H1 (cell line): ENCODE measurements around the gene SLC24A3. TPM values are rescaled to one million over a fixed set of nuclear protein-coding genes. Genes with fewer than 3 reads are reported as not detected.

Experiments used
- CTCF ChIA-PET: fragments of 300-600 bp; sonication (Branson Sonifier 250); formaldehyde crosslinking; loops from one replicate; lab custom pipeline; 2021; ENCODE audit not compliant: partially characterized antibody; lab: Charles Lee
- POLR2A ChIA-PET: fragments of 300-600 bp; sonication (Branson Sonifier 250); formaldehyde crosslinking; loops from one replicate; lab custom pipeline; 2021; ENCODE audit warnings: inconsistent platforms; ENCODE audit not compliant: partially characterized antibody; lab: Charles Lee
- DNase-seq, 2 experiments: peaks; one replicate each; pipeline versions ENCODE4 v3.0.0 to v3.0.0-alpha.2; 2010 to 2022; ENCODE audit warnings: low spot score in 2 of 2, low read depth in 1 of 2, mixed read lengths in 1 of 2
- FAIRE-seq: peaks from 2 replicates; lab custom pipeline; 2011; peaks lifted over from hg19 to GRCh38; lab: Jason Lieb, UNC
- H2AFZ ChIP-seq: 2 replicates; pipeline ENCODE4 v1.8.1; 2012; ENCODE audit warnings: low read length, inconsistent platforms
- H2AK5ac ChIP-seq: 2 replicates; pipeline ENCODE4 v1.6.1; 2013; ENCODE audit warnings: low read depth, low read length
- H2BK120ac ChIP-seq: replicated peaks from 2 replicates; pipeline ENCODE3; 2013; ENCODE audit warnings: low read depth, low read length, inconsistent platforms
- H2BK12ac ChIP-seq: 2 replicates; pipeline ENCODE4 v1.6.1; 2013; ENCODE audit warnings: low read depth, low read length
- H2BK15ac ChIP-seq: 2 replicates; pipeline ENCODE4 v1.6.1; 2013; ENCODE audit warnings: low read length
- H2BK20ac ChIP-seq: 2 replicates; pipeline ENCODE4 v1.6.1; 2013; ENCODE audit warnings: low read length
- H2BK5ac ChIP-seq: 2 replicates; pipeline ENCODE4 v1.6.1; 2013; ENCODE audit warnings: low read depth, low read length
- H3K14ac ChIP-seq: 2 replicates; pipeline ENCODE4 v1.6.1; 2013; ENCODE audit warnings: inconsistent platforms; ENCODE audit not compliant: insufficient read length
- H3K18ac ChIP-seq: 2 replicates; pipeline ENCODE4 v1.6.1; 2013; ENCODE audit warnings: low read length; ENCODE audit errors: extremely low read depth
- H3K23ac ChIP-seq: 2 replicates; pipeline ENCODE4 v1.6.1; 2013; ENCODE audit warnings: inconsistent platforms; ENCODE audit not compliant: insufficient read length
- H3K23me2 ChIP-seq: 2 replicates; pipeline ENCODE4 v1.6.1; 2013; ENCODE audit warnings: low read depth, low read length
- H3K27ac ChIP-seq: 2 replicates; pipeline ENCODE4 v1.6.1; 2011; ENCODE audit warnings: low read depth, low read length, inconsistent platforms
- H3K27me3 ChIP-seq, 4 experiments: replicated peaks in 1 of 4; 1 replicate in 1 of 4; 2 replicates in 3 of 4; pipeline versions ENCODE4 v1.6.1 to v1.8.1; 2011 to 2013; ENCODE audit warnings: low read length in 3 of 4, mild to moderate bottlenecking in 3 of 4, inconsistent platforms in 2 of 4, mixed read lengths in 2 of 4, moderate library complexity in 1 of 4; ENCODE audit not compliant: control insufficient read depth in 3 of 4, insufficient read depth in 3 of 4; ENCODE audit errors: extremely low read depth in 1 of 4
- H3K36me3 ChIP-seq, 4 experiments: 2 replicates each; pipeline versions ENCODE4 v1.6.1 to v1.8.1; 2011 to 2013; ENCODE audit warnings: mild to moderate bottlenecking in 4 of 4, low read length in 3 of 4, moderate library complexity in 2 of 4, control low read depth in 1 of 4, inconsistent platforms in 1 of 4; ENCODE audit not compliant: insufficient read depth in 4 of 4, control insufficient read depth in 2 of 4
- H3K4ac ChIP-seq: replicated peaks from 2 replicates; pipeline ENCODE3; 2013; ENCODE audit warnings: low read length, low read depth, mixed read lengths, inconsistent platforms; ENCODE audit not compliant: insufficient read length
- H3K4me1 ChIP-seq, 4 experiments: replicated peaks in 1 of 4; 1 replicate in 1 of 4; 2 replicates in 3 of 4; pipeline versions ENCODE4 v1.6.1 to v1.8.1; 2011 to 2013; ENCODE audit warnings: low read length in 3 of 4, inconsistent platforms in 2 of 4, mixed read lengths in 1 of 4; ENCODE audit not compliant: insufficient read depth in 4 of 4, control insufficient read depth in 3 of 4
- H3K4me2 ChIP-seq, 2 experiments: 2 replicates each; pipeline versions ENCODE4 v1.6.1 to v1.8.1; 2011 to 2013; ENCODE audit warnings: low read depth in 2 of 2, low read length in 2 of 2, control low read depth in 1 of 2, inconsistent platforms in 1 of 2, mild to moderate bottlenecking in 1 of 2; ENCODE audit not compliant: insufficient read depth in 1 of 2
- H3K4me3 ChIP-seq, 4 experiments: fragments of 200-600, 300-600 bp in 1 of 4; sonication (generic), shearing (Covaris generic), sonication (Bioruptor Twin) in 1 of 4; 2 replicates each; pipeline versions ENCODE4 v1.5.1 to v1.8.1; 2011 to 2016; ENCODE audit warnings: low read length in 4 of 4, low read depth in 3 of 4, control low read depth in 2 of 4, inconsistent platforms in 2 of 4, mild to moderate bottlenecking in 2 of 4, mixed read lengths in 1 of 4, moderate library complexity in 1 of 4; ENCODE audit not compliant: insufficient read depth in 2 of 4; ENCODE audit errors: extremely low read depth in 1 of 4
- H3K56ac ChIP-seq: replicated peaks from 2 replicates; pipeline ENCODE3; 2013; ENCODE audit warnings: low read depth, mild to moderate bottlenecking, mixed read lengths, low read length, inconsistent platforms; ENCODE audit not compliant: insufficient read length
- H3K79me1 ChIP-seq: 2 replicates; pipeline ENCODE4 v1.6.1; 2013; ENCODE audit warnings: low read depth, low read length, control low read depth
- H3K79me2 ChIP-seq, 2 experiments: 2 replicates each; pipeline versions ENCODE4 v1.6.1 to v1.8.1; 2012 to 2013; ENCODE audit warnings: low read length in 2 of 2, mild to moderate bottlenecking in 2 of 2, inconsistent platforms in 1 of 2; ENCODE audit not compliant: insufficient read depth in 2 of 2, control insufficient read depth in 1 of 2
- H3K9ac ChIP-seq, 4 experiments: replicated peaks in 1 of 4; 1 replicate in 1 of 4; 2 replicates in 3 of 4; pipeline versions ENCODE4 v1.6.1 to v1.8.1; 2011 to 2013; ENCODE audit warnings: low read depth in 3 of 4, low read length in 3 of 4, control low read depth in 2 of 4, mild to moderate bottlenecking in 2 of 4, moderate library complexity in 2 of 4, inconsistent platforms in 1 of 4; ENCODE audit errors: extremely low read depth in 1 of 4
- H3K9me3 ChIP-seq, 2 experiments: 2 replicates each; pipeline versions ENCODE4 v1.6.1 to v1.8.1; 2012 to 2013; ENCODE audit warnings: mild to moderate bottlenecking in 2 of 2, moderate library complexity in 2 of 2, control low read depth in 1 of 2, inconsistent platforms in 1 of 2, low read depth in 1 of 2, low read length in 1 of 2, mixed read lengths in 1 of 2; ENCODE audit not compliant: insufficient read depth in 2 of 2
- H4K20me1 ChIP-seq, 2 experiments: replicated peaks in 1 of 2; 2 replicates each; pipeline versions ENCODE3 to v1.8.1; 2011 to 2013; ENCODE audit warnings: inconsistent platforms in 2 of 2, low read length in 2 of 2, mild to moderate bottlenecking in 1 of 2; ENCODE audit not compliant: insufficient read depth in 2 of 2, control insufficient read depth in 1 of 2
- H4K5ac ChIP-seq: 2 replicates; pipeline ENCODE4 v1.6.1; 2013; ENCODE audit warnings: low read length, low read depth, mixed read lengths, inconsistent platforms; ENCODE audit not compliant: insufficient read length
- H4K8ac ChIP-seq: 2 replicates; pipeline ENCODE4 v1.8.0; 2013; ENCODE audit warnings: mild to moderate bottlenecking, moderate library complexity, low read length, inconsistent platforms; ENCODE audit not compliant: insufficient read depth; ENCODE audit errors: extremely low read depth
- H4K91ac ChIP-seq: replicated peaks from 2 replicates; pipeline ENCODE3; 2013; ENCODE audit warnings: low read length, mixed read lengths, inconsistent platforms; ENCODE audit not compliant: insufficient read length
- CHD2 ChIP-seq: IDR thresholded peaks from 2 replicates; pipeline ENCODE4 v1.6.1; 2012; ENCODE audit warnings: low read length, improper control_type of control experiment
- CTBP2 ChIP-seq: IDR thresholded peaks from 2 replicates; pipeline ENCODE4 v1.7.0; 2011; ENCODE audit warnings: borderline replicate concordance, mild to moderate bottlenecking, moderate library complexity, mixed read lengths, low read length; ENCODE audit not compliant: insufficient read depth, insufficient read length
- EZH2 ChIP-seq: fragments of 200-600 bp; sonication (generic); IDR thresholded peaks from 2 replicates; pipeline ENCODE4 v1.7.1; 2012; ENCODE audit warnings: low read depth, mild to moderate bottlenecking, moderate library complexity, low read length, inconsistent platforms; ENCODE audit not compliant: severe bottlenecking
- FOSL1 ChIP-seq: IDR thresholded peaks from 2 replicates; pipeline ENCODE4 v1.6.1; 2011; ENCODE audit warnings: mild to moderate bottlenecking, low read depth, low read length, moderate library complexity; ENCODE audit not compliant: insufficient read depth
- KDM1A ChIP-seq: fragments of 200-600, 300-600 bp; sonication (generic); IDR thresholded peaks from 2 replicates; pipeline ENCODE4 v1.7.1; 2016; ENCODE audit warnings: mild to moderate bottlenecking, low read length, borderline replicate concordance
- POLR2A ChIP-seq, 2 experiments: IDR thresholded peaks; 1 replicate in 1 of 2; 2 replicates in 1 of 2; pipeline ENCODE4 v1.6.1; 2011; ENCODE audit warnings: low read depth in 2 of 2, low read length in 2 of 2, mild to moderate bottlenecking in 2 of 2; ENCODE audit errors: control extremely low read depth in 1 of 2
- SIN3A ChIP-seq, 2 experiments: IDR thresholded peaks in 1 of 2; conservative IDR thresholded peaks in 1 of 2; 2 replicates each; pipeline ENCODE4 v1.6.1; 2011 to 2012; ENCODE audit warnings: low read length in 2 of 2, improper control_type of control experiment in 1 of 2, low read depth in 1 of 2, mild to moderate bottlenecking in 1 of 2
- TAF7 ChIP-seq: optimal IDR thresholded peaks from 2 replicates; pipeline ENCODE3; 2011; ENCODE audit warnings: low read depth, mild to moderate bottlenecking, inconsistent platforms, low read length, moderate library complexity, borderline replicate concordance
- WGBS, 2 experiments: shearing (Covaris generic) in 1 of 2; methylation state at CpG; one replicate each; pipeline versions ENCODE4 v1.1.6 to v1.1.7; 2013 to 2015; ENCODE audit warnings: low lambda C conversion rate in 2 of 2, mixed read lengths in 2 of 2, inconsistent platforms in 1 of 2, low coverage in 1 of 2, missing lambda C conversion rate in 1 of 2; ENCODE audit not compliant: insufficient replicate concordance in 2 of 2, insufficient coverage in 1 of 2, insufficient read length in 1 of 2; ENCODE audit errors: extremely low coverage in 1 of 2, missing lambda C conversion rate in 1 of 2; 5-methylcytosine and 5-hydroxymethylcytosine counted together
- polyA plus RNA-seq, 7 experiments: library from polyadenylated mRNA; depleted of rRNA in 3 of 7; stranded (reverse) in 5 of 7; unstranded in 2 of 7; fragments of >200 nt in 5 of 7; fragments of 200-250 nt in 2 of 7; gene quantifications; 1 replicate in 5 of 7; 2 replicates in 1 of 7; 4 replicates in 1 of 7; pipeline versions ENCODE4 v1.2.1 to v1.2.3, GENCODE V29; 2011 to 2013; ENCODE audit warnings: missing spikeins in 2 of 7, mixed read lengths in 2 of 7
- total RNA-seq: library from RNA; stranded (reverse); fragmentation: NEBNext Ultra II Directional; extraction: Animal tissue kit (Norgen Biotek cat#: 25700); gene quantifications from 2 replicates; pipeline ENCODE4 v1.2.1, GENCODE V29; 2021

The SLC24A3 gene
- total and polyA plus RNA-seq, 2 of the 8 experiments (the other 6 are each of a cell fraction or from before 2014, with no cell fraction given), result 4.5 to 6.3 TPM

GRCh38 chr20:19501476-19502115 is 289.2 kb downstream of the SLC24A3 start:
- FAIRE-seq, result no peak
- CTCF ChIA-PET, result interaction anchor here (1.4 kb wide), 1 partner anchor 10 kb away, joined by 3 read pairs; no protein-coding TSS in a partner anchor

More at GRCh38 chr20:19501476-19502115, 289.2 kb downstream of the SLC24A3 start:
- no peaks in the 10 kb centered on the region for H3K9me3 ChIP-seq
- no peak overlapping the region for H3K27ac ChIP-seq
- no peak overlapping the region for H2BK5ac ChIP-seq
- 94% methylated on average over 4 of the region's 4 CpGs; no CpG with 5 or more reads in 1 of the 2 experiments for WGBS, 2 experiments
- H3K14ac ChIP-seq, result no peak overlapping the region
- H3K9ac ChIP-seq, result no peak overlapping the region
- H4K20me1 ChIP-seq, result no peaks in the 10 kb centered on the region
- H3K56ac ChIP-seq, result no peak overlapping the region
- DNase-seq, result no peak
- no peaks in the 10 kb centered on the region for H3K36me3 ChIP-seq
- H2BK120ac ChIP-seq, result no peak overlapping the region
- H2BK15ac ChIP-seq, result no peak overlapping the region
- H3K4me3 ChIP-seq, result no peak overlapping the region
- no peaks in the 10 kb centered on the region for H3K4me1 ChIP-seq
- no peak overlapping the region for H3K18ac ChIP-seq
- no peaks in the 10 kb centered on the region for H3K79me1 ChIP-seq
- no peaks in the 10 kb centered on the region for H3K27me3 ChIP-seq
- no peak overlapping the region for H2AFZ ChIP-seq
- H3K23ac ChIP-seq, result no peak overlapping the region
- H3K79me2 ChIP-seq, result no peaks in the 10 kb centered on the region
- no peak overlapping the region for H4K8ac ChIP-seq
- no peak overlapping the region for H3K4ac ChIP-seq
- POLR2A ChIA-PET, result no interaction called here
- H3K4me2 ChIP-seq, result no peak overlapping the region
- H3K23me2 ChIP-seq, result no peaks in the 10 kb centered on the region
- H4K5ac ChIP-seq, result no peak overlapping the region
- TF ChIP-seq FOSL1 (no peak), TAF7 (no peak), EZH2 (no peak), CHD2 (no peak), POLR2A (IDR thresholded peaks at IDR 0.05; ENCODE audit: control extremely low read depth in 1 of 2, low read depth in 2 of 2, low read length in 2 of 2) (no peak), KDM1A (no peak), CTBP2 (no peak), SIN3A (conservative IDR thresholded peaks at IDR 0.05 in 1 of 2, IDR thresholded peaks at IDR 0.05 in 1 of 2; ENCODE audit: low read depth in 1 of 2, low read length in 2 of 2) (no peak)
- H2BK20ac ChIP-seq, result no peak overlapping the region
- no peak overlapping the region for H2BK12ac ChIP-seq
- no peak overlapping the region for H2AK5ac ChIP-seq
- H4K91ac ChIP-seq, result no peak overlapping the region
